ENCODE measurements around the gene AMER3. TPM values are rescaled to one million over a fixed set of nuclear protein-coding genes. Genes with fewer than 3 reads are reported as not detected.
A peak's percentile ranks its signal among the peaks of the same experiment; 100 is the strongest.
"Not testable (repeated sequence)": the region's sequence is repeated elsewhere in the genome, so short reads cannot be mapped to it uniquely, and the experiment has no call there.

The AMER3 gene
- not detected for total RNA-seq
- not detected for polyA plus RNA-seq (ENCODE audit: insufficient read depth, low read depth, low replicate concordance)
- long read RNA-seq, donor 1, result 0 reads
- long read RNA-seq, donor 2, result 0 reads
- long read RNA-seq, donor 3, result 0 reads
- long read RNA-seq, donor 4, result 0 reads
- long read RNA-seq, donor 5, result 0 reads
- long read RNA-seq, donor 6, result 0 reads
- long read RNA-seq, donor 7, result 0 reads
- long read RNA-seq, donor 8, result 0 reads
- long read RNA-seq, donor 9, result 0 reads
- long read RNA-seq, donor 10, result 0 reads

- Histone ChIP-seq H3K27ac (ENCODE audit: low read depth in 2 of 2, low read length in 2 of 2) (no peak within 1 kb of the TSS), H3K27me3 (ENCODE audit: control insufficient read depth, insufficient read depth, low read length) (peaks cover 10% of the 10 kb centered on the region), H3K36me3 (ENCODE audit: control insufficient read depth in 2 of 3, insufficient read depth in 3 of 3, low read length in 3 of 3) (no peaks in the 10 kb centered on the region), H3K4me3 (ENCODE audit: low read length in 3 of 3) (peak within 1 kb of the TSS in 1 of 3 donors; percentile 51), H3K9me3 (ENCODE audit: control insufficient read depth in 2 of 3, insufficient read depth in 1 of 3, low read length in 3 of 3) (no peaks in the 10 kb centered on the region), H3K4me1 (ENCODE audit: control insufficient read depth in 2 of 3, insufficient read depth in 2 of 3, low read depth in 1 of 3, low read length in 3 of 3) (no peaks in the 10 kb centered on the region), H3K9ac (ENCODE audit: low read length in 3 of 3) (no peak within 1 kb of the TSS)
- DNase-seq, result peak; percentile 64 to 75 (median 65)
- no peak for FAIRE-seq
- intact Hi-C loops (cut with DNase I), result no loop called here
- TF ChIP-seq CTCF (IDR thresholded peaks at IDR 0.05; ENCODE audit: borderline replicate concordance, extremely low read depth, insufficient read depth), result no peak
Observed at GRCh38 chr2:130755256-130756052, at the start of gene AMER3. TSS of gene AMER3 (plus strand) at chr2:130755540. CDS start at chr2:130762073, 6,533 bp downstream.

- FAIRE-seq; H3K27ac ChIP-seq (ENCODE audit: low read depth in 2 of 2, low read length in 2 of 2); H3K4me1 ChIP-seq (ENCODE audit: control insufficient read depth in 2 of 3, insufficient read depth in 2 of 3, low read depth in 1 of 3, low read length in 3 of 3); H3K9ac ChIP-seq (ENCODE audit: low read length in 3 of 3); H3K27me3 ChIP-seq (ENCODE audit: control insufficient read depth, insufficient read depth, low read length); DNase-seq; intact Hi-C loops (cut with DNase I); H3K4me3 ChIP-seq (ENCODE audit: low read length in 3 of 3); H3K36me3 ChIP-seq (ENCODE audit: control insufficient read depth in 2 of 3, insufficient read depth in 3 of 3, low read length in 3 of 3); H3K9me3 ChIP-seq (ENCODE audit: control insufficient read depth in 2 of 3, insufficient read depth in 1 of 3, low read length in 3 of 3): not testable (repeated sequence)
Observed at GRCh38 chr2:130714795-130715194, 40.5 kb upstream of the AMER3 start.

GRCh38 chr2:130720036-130720435 is 35.3 kb upstream of the AMER3 start:
- no peak for TF ChIP-seq CTCF (IDR thresholded peaks at IDR 0.05; ENCODE audit: borderline replicate concordance, extremely low read depth, insufficient read depth)
- Histone ChIP-seq H3K9ac (ENCODE audit: low read length in 3 of 3) (no peak overlapping the region), H3K27me3 (ENCODE audit: control insufficient read depth, insufficient read depth, low read length) (no peaks in the 10 kb centered on the region), H3K36me3 (ENCODE audit: control insufficient read depth in 2 of 3, insufficient read depth in 3 of 3, low read length in 3 of 3) (no peaks in the 10 kb centered on the region), H3K4me3 (ENCODE audit: low read length in 3 of 3) (no peak overlapping the region), H3K9me3 (ENCODE audit: control insufficient read depth in 2 of 3, insufficient read depth in 1 of 3, low read length in 3 of 3) (no peaks in the 10 kb centered on the region), H3K27ac (ENCODE audit: low read depth in 2 of 2, low read length in 2 of 2) (no peak overlapping the region), H3K4me1 (ENCODE audit: control insufficient read depth in 2 of 3, insufficient read depth in 2 of 3, low read depth in 1 of 3, low read length in 3 of 3) (no peaks in the 10 kb centered on the region)
- intact Hi-C loops (cut with DNase I), result no loop called here
- FAIRE-seq (no peak), DNase-seq (no peak)

- H3K9me3 ChIP-seq (ENCODE audit: control insufficient read depth in 2 of 3, insufficient read depth in 1 of 3, low read length in 3 of 3), result no peaks in the 10 kb centered on the region
- intact Hi-C loops (cut with DNase I), result no loop called here
- H3K9ac ChIP-seq (ENCODE audit: low read length in 3 of 3), result no peak overlapping the region
- no peaks in the 10 kb centered on the region for H3K4me1 ChIP-seq (ENCODE audit: control insufficient read depth in 2 of 3, insufficient read depth in 2 of 3, low read depth in 1 of 3, low read length in 3 of 3)
- H3K27me3 ChIP-seq (ENCODE audit: control insufficient read depth, insufficient read depth, low read length), result no peaks in the 10 kb centered on the region
- H3K27ac ChIP-seq (ENCODE audit: low read depth in 2 of 2, low read length in 2 of 2), result no peak overlapping the region
- no peak overlapping the region for H3K4me3 ChIP-seq (ENCODE audit: low read length in 3 of 3)
- DNase-seq, result no peak
- no peak for TF ChIP-seq CTCF (IDR thresholded peaks at IDR 0.05; ENCODE audit: borderline replicate concordance, extremely low read depth, insufficient read depth)
- no peaks in the 10 kb centered on the region for H3K36me3 ChIP-seq (ENCODE audit: control insufficient read depth in 2 of 3, insufficient read depth in 3 of 3, low read length in 3 of 3)
- no peak for FAIRE-seq
Observed at GRCh38 chr2:130720528-130720927, 34.8 kb upstream of the AMER3 start.

Measured in kidney (tissue), 22 donors.